ENCODE results near the gene CDH23.

CDH23 gene

DNA sequence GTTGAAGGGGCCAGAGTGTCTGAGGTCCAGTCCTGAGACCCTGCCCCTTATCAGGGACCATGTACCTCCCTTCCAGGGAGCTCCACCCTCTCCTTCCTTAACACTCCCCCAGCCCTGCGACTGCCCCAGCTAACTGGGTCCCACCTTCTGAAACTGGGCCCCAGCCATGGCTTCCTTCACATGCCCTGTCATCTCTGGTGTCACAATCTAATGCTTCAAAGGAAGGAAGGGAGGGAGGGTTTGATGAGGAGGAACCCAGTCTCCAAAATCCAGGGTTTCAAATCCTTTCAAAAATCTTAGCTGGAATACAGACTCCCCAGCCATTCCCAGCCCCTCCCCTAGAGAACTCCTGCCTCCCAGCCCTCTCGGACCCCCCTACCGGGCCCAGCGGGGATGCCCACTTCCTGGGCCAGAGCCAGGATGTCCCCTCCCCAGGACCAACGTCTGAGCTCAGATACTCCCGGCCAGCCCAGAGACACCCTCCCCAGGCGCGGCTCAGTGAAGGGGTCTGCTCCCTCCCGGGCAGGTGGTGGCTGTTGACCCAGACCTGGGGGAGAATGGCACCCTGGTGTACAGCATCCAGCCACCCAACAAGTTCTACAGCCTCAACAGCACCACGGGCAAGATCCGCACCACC, 304.9 kb downstream of the CDH23 start:
- intact Hi-C loops (cut with micrococcal nuclease) = loop anchor here (10.0 kb wide), 1 partner anchor 217 kb away; no protein-coding TSS in a partner anchor
- Mint-ChIP-seq H3K27ac (peak overlapping the region; percentile 63), H3K9me3 (no peaks in the 10 kb centered on the region)

DNA sequence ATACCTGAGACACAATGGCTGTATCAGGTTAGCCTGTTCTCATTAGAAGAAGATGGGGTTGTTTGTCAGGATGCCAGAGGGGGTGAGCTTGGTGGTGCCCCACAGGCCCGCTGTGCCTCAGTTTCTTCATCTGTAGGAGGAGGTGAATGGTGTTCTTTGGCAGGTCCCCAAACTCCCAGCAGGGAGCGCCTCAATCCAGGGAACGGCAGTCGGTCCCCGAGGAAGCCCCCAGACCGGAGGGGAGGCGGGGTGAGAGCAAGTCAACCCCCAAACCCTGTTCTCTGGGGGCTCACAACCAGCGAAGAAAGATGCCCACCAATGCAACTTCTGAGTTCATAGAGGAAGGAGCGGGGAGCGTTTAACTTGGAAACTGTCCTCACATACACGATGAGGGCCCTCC, 306.9 kb downstream of the CDH23 start:
- no peak overlapping the region for H3K4me3 Mint-ChIP-seq
- peaks cover 68% of the 10 kb centered on the region for H3K4me1 Mint-ChIP-seq (ENCODE audit: low read depth)
- H3K27me3 Mint-ChIP-seq = no peaks in the 10 kb centered on the region
- intact Hi-C loops (cut with micrococcal nuclease) = loop anchor here (10.0 kb wide), 1 partner anchor 219 kb away; no protein-coding TSS in a partner anchor
- H3K9me3 Mint-ChIP-seq = no peaks in the 10 kb centered on the region
- no peak overlapping the region for H3K27ac Mint-ChIP-seq
- no peaks in the 10 kb centered on the region for H3K36me3 Mint-ChIP-seq (ENCODE audit: low read depth)

More for the DNA sequence above, 304.9 kb downstream of the CDH23 start:
- no peaks in the 10 kb centered on the region for H3K27me3 Mint-ChIP-seq
- no peaks in the 10 kb centered on the region for H3K36me3 Mint-ChIP-seq (ENCODE audit: low read depth)
- peaks cover 73% of the 10 kb centered on the region for H3K4me1 Mint-ChIP-seq (ENCODE audit: low read depth)
- no peak overlapping the region for H3K4me3 Mint-ChIP-seq

DNA sequence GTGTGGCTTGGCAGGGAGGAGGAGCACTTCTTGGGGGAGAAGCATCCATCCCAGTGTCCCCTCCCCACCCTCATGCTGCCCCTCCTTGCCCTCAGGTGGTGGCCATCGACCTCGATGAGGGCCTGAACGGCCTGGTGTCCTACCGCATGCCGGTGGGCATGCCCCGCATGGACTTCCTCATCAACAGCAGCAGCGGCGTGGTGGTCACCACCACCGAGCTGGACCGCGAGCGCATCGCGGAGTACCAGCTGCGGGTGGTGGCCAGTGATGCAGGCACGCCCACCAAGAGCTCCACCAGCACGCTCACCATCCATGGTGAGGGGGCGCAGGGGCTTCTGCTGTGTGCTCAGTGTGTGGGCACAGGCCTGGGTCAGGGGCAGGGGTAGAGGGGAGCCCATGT, 308.1 kb downstream of the CDH23 start:
- H3K27ac Mint-ChIP-seq = peak overlapping the region; percentile 48
- intact Hi-C loops (cut with micrococcal nuclease) = loop anchor here (5.0 to 10.0 kb wide), 2 partner anchors 220 to 323 kb away; no protein-coding TSS in a partner anchor
- peaks cover 68% of the 10 kb centered on the region for H3K4me1 Mint-ChIP-seq (ENCODE audit: low read depth)
- no peaks in the 10 kb centered on the region for H3K9me3 Mint-ChIP-seq
- H3K27me3 Mint-ChIP-seq = no peaks in the 10 kb centered on the region
- H3K36me3 Mint-ChIP-seq (ENCODE audit: low read depth) = no peaks in the 10 kb centered on the region
- no peak overlapping the region for H3K4me3 Mint-ChIP-seq

DNA sequence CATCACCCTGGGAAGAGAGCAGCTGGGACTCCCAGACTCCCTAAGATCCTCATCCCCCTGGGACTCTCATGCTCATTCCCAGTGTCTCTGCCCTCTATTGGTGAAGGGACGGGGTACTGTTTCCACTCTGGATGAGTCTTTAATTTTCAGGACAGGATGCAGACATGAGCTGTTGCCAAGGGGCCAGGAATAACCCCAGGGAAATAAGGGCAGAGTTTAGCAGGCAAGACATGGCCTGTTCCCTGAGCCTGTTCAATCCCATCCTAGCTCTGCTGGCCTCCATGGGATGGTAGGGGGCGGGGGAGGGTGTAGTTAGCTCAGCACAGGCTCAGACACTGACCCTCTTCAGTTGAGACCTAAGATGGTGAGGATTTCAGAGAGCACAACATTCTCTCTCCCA, 308.9 kb downstream of the CDH23 start:
- intact Hi-C loops (cut with micrococcal nuclease) = loop anchor here (5.0 to 10.0 kb wide), 2 partner anchors 221 to 323 kb away; no protein-coding TSS in a partner anchor
- Mint-ChIP-seq H3K27ac (peak overlapping the region; percentile 48), H3K4me1 (ENCODE audit: low read depth) (peaks cover 69% of the 10 kb centered on the region), H3K27me3 (no peaks in the 10 kb centered on the region), H3K4me3 (no peak overlapping the region), H3K36me3 (ENCODE audit: low read depth) (no peaks in the 10 kb centered on the region), H3K9me3 (no peaks in the 10 kb centered on the region)

DNA sequence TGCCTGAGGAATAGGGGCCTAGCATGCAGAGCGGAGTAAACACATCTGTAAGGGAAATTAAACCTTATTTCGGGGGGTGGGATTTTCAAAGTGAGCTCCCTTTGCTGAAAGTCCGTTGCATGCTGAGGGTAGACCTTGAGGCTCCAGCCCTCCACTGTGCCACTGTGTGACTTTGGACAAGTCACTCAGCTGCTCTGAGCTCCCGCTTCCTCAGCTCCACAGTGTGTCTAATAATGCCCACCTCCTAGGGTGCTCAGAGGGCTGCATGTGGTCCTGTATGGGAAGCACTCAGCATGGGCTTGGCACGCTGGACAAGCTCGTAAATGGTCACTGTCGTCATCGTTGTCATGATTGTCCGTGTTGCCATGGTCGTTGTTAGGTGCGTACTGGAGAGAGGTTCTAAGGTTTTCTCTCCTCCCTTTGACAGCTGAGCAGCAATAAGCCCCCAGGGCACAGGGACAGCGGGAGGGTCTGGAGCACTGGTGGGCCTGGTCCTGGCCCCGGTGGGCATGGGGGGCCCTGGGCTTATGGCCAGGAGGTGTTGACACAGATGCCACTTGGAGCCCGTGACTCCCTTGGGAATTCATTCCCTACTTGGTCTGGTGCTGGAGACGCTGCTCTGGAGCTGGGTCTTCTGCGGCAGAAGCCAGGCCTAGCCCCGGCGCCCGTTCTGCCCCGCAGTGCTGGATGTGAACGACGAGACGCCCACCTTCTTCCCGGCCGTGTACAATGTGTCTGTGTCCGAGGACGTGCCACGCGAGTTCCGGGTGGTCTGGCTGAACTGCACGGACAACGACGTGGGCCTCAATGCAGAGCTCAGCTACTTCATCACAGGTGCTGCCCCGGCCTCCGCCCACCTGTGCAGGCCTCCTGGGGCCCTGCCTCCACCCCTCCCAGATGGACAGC, 309.7 kb downstream of the CDH23 start:
- H3K4me1 Mint-ChIP-seq (ENCODE audit: low read depth) = peaks cover 69% of the 10 kb centered on the region
- intact Hi-C loops (cut with micrococcal nuclease) = loop anchor here (5.0 to 10.0 kb wide), 2 partner anchors 222 to 324 kb away; no protein-coding TSS in a partner anchor
- no peaks in the 10 kb centered on the region for H3K36me3 Mint-ChIP-seq (ENCODE audit: low read depth)
- no peak overlapping the region for H3K27ac Mint-ChIP-seq
- no peaks in the 10 kb centered on the region for H3K27me3 Mint-ChIP-seq
- no peak overlapping the region for H3K4me3 Mint-ChIP-seq
- no peaks in the 10 kb centered on the region for H3K9me3 Mint-ChIP-seq

DNA sequence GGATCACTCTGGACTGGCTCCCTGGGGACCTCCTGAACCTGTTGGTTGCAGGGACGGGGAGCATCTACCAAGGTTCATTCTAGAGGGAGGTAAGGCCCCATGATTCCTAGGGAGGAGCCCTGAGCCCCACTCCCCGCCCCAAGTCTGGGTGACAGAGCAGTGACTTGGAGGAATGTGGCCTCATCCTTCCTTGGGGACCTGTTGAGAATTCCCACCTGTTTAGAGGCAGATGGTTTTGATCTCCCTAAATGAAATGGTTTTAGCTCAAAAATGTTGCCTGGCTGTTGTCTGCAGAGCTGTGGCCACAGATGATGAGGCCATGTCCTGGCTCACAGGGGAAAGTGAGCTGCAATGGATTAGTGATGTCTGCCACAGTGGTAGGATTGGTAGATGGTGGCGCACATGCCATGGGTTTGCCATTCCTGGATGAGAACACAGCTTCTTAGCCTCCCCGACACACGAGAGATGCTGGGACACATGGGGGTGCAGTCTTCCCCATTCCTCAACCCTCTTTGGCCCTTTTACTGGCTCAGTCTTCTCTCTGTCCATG, 310.6 kb downstream of the CDH23 start:
- Mint-ChIP-seq H3K4me3 (no peak overlapping the region), H3K4me1 (ENCODE audit: low read depth) (peaks cover 69% of the 10 kb centered on the region), H3K27me3 (no peaks in the 10 kb centered on the region), H3K36me3 (ENCODE audit: low read depth) (no peaks in the 10 kb centered on the region), H3K27ac (peak overlapping the region; percentile 67), H3K9me3 (no peaks in the 10 kb centered on the region)
- intact Hi-C loops (cut with micrococcal nuclease) = loop anchor here (5.0 to 10.0 kb wide), 2 partner anchors 223 to 325 kb away; no protein-coding TSS in a partner anchor

DNA sequence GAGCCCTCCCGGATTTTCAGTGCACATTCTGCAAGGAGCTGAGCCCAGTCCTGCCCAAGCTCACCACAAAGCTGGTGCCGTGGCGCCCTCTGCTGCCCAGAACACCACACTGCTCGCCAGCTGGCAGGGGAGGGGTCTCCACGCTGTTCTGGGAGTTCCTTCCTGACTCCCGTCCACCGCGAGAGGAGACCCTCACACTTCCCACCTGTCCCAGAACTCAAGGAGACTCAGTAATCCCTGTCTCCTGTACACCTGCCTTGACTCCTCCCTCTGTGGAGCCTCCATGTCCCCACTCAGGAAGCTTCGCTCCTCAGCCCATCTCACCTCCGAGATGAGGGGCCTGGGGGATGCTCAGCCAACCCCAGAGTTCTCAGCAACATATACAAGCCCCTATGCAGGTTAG, 311.6 kb downstream of the CDH23 start:
- H3K4me3 Mint-ChIP-seq = no peak overlapping the region
- no peaks in the 10 kb centered on the region for H3K36me3 Mint-ChIP-seq (ENCODE audit: low read depth)
- peaks cover 73% of the 10 kb centered on the region for H3K4me1 Mint-ChIP-seq (ENCODE audit: low read depth)
- no peaks in the 10 kb centered on the region for H3K9me3 Mint-ChIP-seq
- intact Hi-C loops (cut with micrococcal nuclease) = loop anchor here (1.0 to 10.0 kb wide), 3 partner anchors 224 to 389 kb away; partner anchors contain the start of gene SLC29A3
- H3K27ac Mint-ChIP-seq = peak overlapping the region; percentile 67
- no peaks in the 10 kb centered on the region for H3K27me3 Mint-ChIP-seq

DNA sequence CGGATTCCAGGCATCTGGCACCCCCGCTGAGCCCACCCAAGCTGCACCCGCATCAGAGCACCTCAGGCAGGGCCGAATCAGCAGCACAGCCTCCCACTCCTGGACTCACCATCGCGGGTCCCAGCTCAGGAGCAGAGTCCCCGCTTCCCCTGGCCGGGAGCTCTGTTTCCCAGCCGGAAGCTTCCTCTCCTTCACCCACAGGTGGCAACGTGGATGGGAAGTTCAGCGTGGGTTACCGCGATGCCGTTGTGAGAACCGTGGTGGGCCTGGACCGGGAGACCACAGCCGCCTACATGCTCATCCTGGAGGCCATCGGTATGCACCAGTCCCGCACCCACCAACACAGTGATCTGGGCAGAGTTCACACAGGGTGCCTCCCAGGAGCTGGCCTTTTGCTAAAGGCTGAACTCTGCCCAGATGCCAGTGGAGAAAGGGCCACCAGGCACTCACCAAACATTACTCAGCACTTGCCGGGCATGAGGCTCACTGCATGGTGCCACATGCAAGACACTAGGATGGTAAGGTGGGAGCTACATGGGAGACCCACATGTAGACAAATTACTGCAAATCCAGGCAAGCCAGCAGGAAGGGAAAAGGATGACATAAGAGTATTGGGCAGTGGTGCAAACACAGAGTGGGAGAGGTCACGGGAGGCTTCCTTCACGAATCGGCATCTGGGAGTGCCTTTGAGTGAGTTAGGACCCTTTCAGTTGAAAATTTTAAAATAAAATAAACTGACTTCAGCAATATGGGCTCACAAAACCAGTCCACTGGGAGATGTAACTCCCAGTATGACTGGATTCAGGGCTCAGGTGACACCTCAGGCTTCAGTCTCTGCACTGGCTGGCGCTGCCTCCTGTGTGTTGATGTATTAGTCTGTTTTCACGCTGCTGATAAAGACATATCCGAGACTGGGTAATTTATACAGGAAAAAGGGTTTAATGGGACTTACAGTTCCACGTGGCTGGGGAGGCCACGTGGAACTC, 312.5 kb downstream of the CDH23 start:
- intact Hi-C loops (cut with micrococcal nuclease) = loop anchor here (1.0 to 10.0 kb wide), 3 partner anchors 224 to 390 kb away; partner anchors contain the start of gene SLC29A3
- Mint-ChIP-seq H3K4me3 (no peak overlapping the region), H3K9me3 (no peaks in the 10 kb centered on the region), H3K4me1 (ENCODE audit: low read depth) (peaks cover 82% of the 10 kb centered on the region), H3K36me3 (ENCODE audit: low read depth) (no peaks in the 10 kb centered on the region), H3K27me3 (no peaks in the 10 kb centered on the region), H3K27ac (peak overlapping the region; percentile 1)

DNA sequence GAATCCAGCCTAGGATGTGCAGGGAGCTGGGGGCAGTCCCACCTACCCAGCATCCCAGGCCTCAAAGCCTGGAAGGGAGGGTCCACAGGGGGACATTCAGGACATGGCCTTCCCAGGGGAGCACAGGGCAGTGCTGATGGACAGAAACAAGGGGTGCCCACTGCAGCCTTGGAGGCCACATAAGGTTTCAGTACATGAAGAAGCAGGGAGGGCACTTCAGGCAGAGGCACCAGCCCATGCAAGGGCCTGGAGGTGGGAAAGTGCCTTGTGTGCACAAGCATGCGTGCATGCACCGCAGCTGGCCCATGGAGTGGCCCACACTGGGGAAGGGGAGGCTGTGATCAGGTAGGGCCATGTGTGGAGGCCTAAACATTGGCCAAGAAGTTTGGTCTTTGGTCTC, 313.8 kb downstream of the CDH23 start:
- no peak overlapping the region for H3K4me3 Mint-ChIP-seq
- H3K4me1 Mint-ChIP-seq (ENCODE audit: low read depth) = peaks cover 85% of the 10 kb centered on the region
- no peaks in the 10 kb centered on the region for H3K9me3 Mint-ChIP-seq
- intact Hi-C loops (cut with micrococcal nuclease) = loop anchor here (5.0 kb wide), 1 partner anchor 67 kb away; no protein-coding TSS in a partner anchor
- H3K27me3 Mint-ChIP-seq = no peaks in the 10 kb centered on the region
- peak overlapping the region; percentile 92 for H3K27ac Mint-ChIP-seq
- peaks cover 6% of the 10 kb centered on the region for H3K36me3 Mint-ChIP-seq (ENCODE audit: low read depth)

DNA sequence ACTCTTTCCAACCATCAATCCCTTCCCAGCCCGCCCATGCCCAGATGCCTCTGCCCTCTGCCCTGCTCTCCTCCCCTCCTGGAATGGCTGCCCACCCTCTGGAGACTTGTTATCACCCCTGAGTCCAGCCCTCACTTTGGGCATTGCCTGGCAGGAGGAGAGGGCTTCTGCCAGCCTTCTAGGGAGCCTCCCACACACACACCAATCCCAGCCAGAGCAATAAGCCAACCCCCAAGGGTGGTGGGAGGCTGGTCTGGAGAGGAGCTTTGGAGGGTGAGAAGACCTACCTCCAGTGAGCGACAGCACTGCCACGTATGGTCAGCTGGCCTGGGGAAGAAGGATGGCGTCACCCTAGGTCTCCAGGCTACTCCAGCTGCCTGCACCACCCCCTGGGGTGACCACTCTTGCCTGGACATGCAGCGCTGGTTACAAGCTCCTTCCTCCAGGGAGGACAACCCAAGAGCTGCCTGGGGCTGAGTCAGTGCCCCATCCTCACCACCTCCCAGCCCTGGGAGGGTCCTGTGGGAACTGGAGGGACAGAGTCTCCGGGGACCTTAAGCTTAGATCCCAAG, 314.4 kb downstream of the CDH23 start:
- intact Hi-C loops (cut with micrococcal nuclease) = loop anchor here (5.0 kb wide), 1 partner anchor 66 kb away; no protein-coding TSS in a partner anchor
- Mint-ChIP-seq H3K36me3 (ENCODE audit: low read depth) (peaks cover 12% of the 10 kb centered on the region), H3K4me3 (no peak overlapping the region), H3K27ac (peak overlapping the region; percentile 92), H3K9me3 (no peaks in the 10 kb centered on the region), H3K4me1 (ENCODE audit: low read depth) (peaks cover 89% of the 10 kb centered on the region), H3K27me3 (no peaks in the 10 kb centered on the region)

DNA sequence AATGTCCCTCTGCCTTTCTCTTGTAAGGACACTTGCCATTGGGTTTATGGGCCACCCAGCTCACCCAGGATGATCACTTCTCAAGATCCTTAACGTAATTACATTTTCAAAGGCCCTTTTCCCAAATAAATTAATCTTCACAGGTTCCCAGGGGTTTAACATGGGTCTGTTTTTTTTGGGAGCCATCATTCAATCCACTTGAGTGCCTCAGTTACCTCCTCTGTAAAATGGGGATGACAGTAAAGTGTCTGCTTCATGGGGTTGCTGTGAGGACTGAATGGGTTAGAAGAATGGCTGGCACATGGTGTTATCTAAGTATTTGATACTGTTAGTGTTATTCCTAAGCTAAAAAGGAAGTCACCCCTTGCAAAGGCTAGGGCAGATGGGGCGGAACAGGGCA, 315.4 kb downstream of the CDH23 start:
- Mint-ChIP-seq H3K27ac (peak overlapping the region; percentile 92), H3K4me3 (no peak overlapping the region), H3K4me1 (ENCODE audit: low read depth) (peaks cover 97% of the 10 kb centered on the region), H3K36me3 (ENCODE audit: low read depth) (peaks cover 16% of the 10 kb centered on the region), H3K9me3 (no peaks in the 10 kb centered on the region), H3K27me3 (no peaks in the 10 kb centered on the region)
- intact Hi-C loops (cut with micrococcal nuclease) = loop anchor here (5.0 kb wide), 1 partner anchor 65 kb away; no protein-coding TSS in a partner anchor

DNA sequence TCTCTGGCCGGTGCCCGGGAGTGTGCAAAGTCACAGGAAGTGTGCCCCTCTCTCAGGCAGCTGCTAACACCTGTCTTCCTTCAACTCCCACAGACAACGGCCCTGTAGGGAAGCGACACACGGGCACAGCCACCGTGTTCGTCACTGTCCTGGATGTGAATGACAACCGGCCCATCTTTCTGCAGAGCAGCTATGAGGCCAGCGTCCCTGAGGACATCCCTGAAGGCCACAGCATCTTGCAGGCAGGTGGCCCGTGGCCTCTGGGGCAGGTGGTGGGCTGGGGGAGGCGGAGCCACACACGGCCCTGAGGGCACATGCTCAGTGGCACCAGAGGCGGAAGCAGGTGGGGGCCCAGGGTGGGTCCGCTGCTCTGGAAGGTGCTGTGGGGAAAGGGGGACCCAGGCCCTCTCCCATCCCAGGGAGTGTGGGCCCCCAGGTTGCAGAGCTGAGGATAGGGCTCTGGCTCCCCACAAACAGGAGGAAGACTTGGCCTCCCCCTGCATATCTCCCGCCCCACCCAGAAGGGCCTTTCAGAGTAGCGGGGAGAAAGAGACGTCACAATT, 315.9 kb downstream of the CDH23 start:
- H3K27me3 Mint-ChIP-seq = no peaks in the 10 kb centered on the region
- no peak overlapping the region for H3K4me3 Mint-ChIP-seq
- H3K4me1 Mint-ChIP-seq (ENCODE audit: low read depth) = peaks cover 98% of the 10 kb centered on the region
- no peaks in the 10 kb centered on the region for H3K9me3 Mint-ChIP-seq
- peak overlapping the region; percentile 92 for H3K27ac Mint-ChIP-seq
- intact Hi-C loops (cut with micrococcal nuclease) = loop anchor here (5.0 kb wide), 1 partner anchor 65 kb away; no protein-coding TSS in a partner anchor
- peaks cover 21% of the 10 kb centered on the region for H3K36me3 Mint-ChIP-seq (ENCODE audit: low read depth)

Measured in dendritic cell treated with granulocyte-macrophage colony-stimulating factor and Interleukin-4, amounts not matched to agents 40 ng/mL and 50 ng/mL, for 4 days (primary cell).